Hepatocyte (in vitro differentiated cells): ENCODE results near the gene MAST3. TPM values are rescaled to one million over a fixed set of nuclear protein-coding genes. Genes with fewer than 3 reads are reported as not detected.
A peak's percentile ranks its signal among the peaks of the same experiment; 100 is the strongest.

Source experiments
- DNase-seq: peaks from one replicate; pipeline ENCODE4 v3.0.0-alpha.2; 2016; ENCODE audit warnings: low spot score
- H2AFZ ChIP-seq: fragments of 200-600 bp; sonication (generic); 2 replicates; pipeline ENCODE4 v1.6.0; 2016; ENCODE audit warnings: antibody characterized with exemption, mild to moderate bottlenecking
- H3K27ac ChIP-seq: fragments of 200-600 bp; sonication (generic); 2 replicates; pipeline ENCODE4 v1.5.1; 2016; ENCODE audit warnings: mild to moderate bottlenecking
- H3K27me3 ChIP-seq: fragments of 200-600 bp; sonication (generic); 2 replicates; pipeline ENCODE4 v1.6.1; 2016
- H3K36me3 ChIP-seq: fragments of 200-600 bp; sonication (generic); replicated peaks from 2 replicates; pipeline ENCODE4 v1.5.1; 2016; ENCODE audit warnings: low read depth; ENCODE audit not compliant: insufficient read depth
- H3K4me1 ChIP-seq: fragments of 200-600 bp; sonication (generic); 2 replicates; pipeline ENCODE4 v1.5.1; 2016; ENCODE audit warnings: mild to moderate bottlenecking, moderate library complexity; ENCODE audit not compliant: insufficient read depth
- H3K4me2 ChIP-seq: fragments of 200-600 bp; sonication (generic); 2 replicates; pipeline ENCODE4 v1.6.0; 2016
- H3K4me3 ChIP-seq: fragments of 200-600 bp; sonication (generic); 2 replicates; pipeline ENCODE4 v1.5.1; 2016; ENCODE audit warnings: mild to moderate bottlenecking
- H3K79me2 ChIP-seq: fragments of 200-600 bp; sonication (generic); 2 replicates; pipeline ENCODE4 v1.6.0; 2017; ENCODE audit warnings: mild to moderate bottlenecking
- H3K9me2 ChIP-seq: fragments of 200-600 bp; sonication (generic); replicated peaks from 2 replicates; pipeline ENCODE4 v1.6.0; 2017; ENCODE audit warnings: mild to moderate bottlenecking; ENCODE audit not compliant: insufficient read depth
- H3K9me3 ChIP-seq: fragments of 200-600 bp; sonication (generic); 2 replicates; pipeline ENCODE4 v1.5.1; 2016; ENCODE audit warnings: low read depth, mild to moderate bottlenecking
- H4K20me1 ChIP-seq: fragments of 200-600 bp; sonication (generic); 2 replicates; pipeline ENCODE4 v1.6.0; 2016; ENCODE audit warnings: mild to moderate bottlenecking; ENCODE audit not compliant: insufficient read depth, poor library complexity, severe bottlenecking
- CTCF ChIP-seq: fragments of 200-600 bp; sonication (generic); IDR thresholded peaks from 2 replicates; pipeline ENCODE4 v1.5.1; 2016; ENCODE audit warnings: antibody characterized with exemption, mild to moderate bottlenecking; ENCODE audit not compliant: poor library complexity
- EZH2 ChIP-seq: fragments of 200-600 bp; sonication (generic); IDR thresholded peaks from 2 replicates; pipeline ENCODE4 v1.6.1; 2016; ENCODE audit warnings: antibody characterized with exemption, mild to moderate bottlenecking, borderline replicate concordance
- EZH2phosphoT487 ChIP-seq: fragments of 200-600 bp; sonication (generic); IDR thresholded peaks from one replicate; pipeline ENCODE4 v1.6.1; 2018; ENCODE audit warnings: antibody characterized with exemption, mild to moderate bottlenecking, low read depth, moderate library complexity; ENCODE audit not compliant: unreplicated experiment, severe bottlenecking
- WGBS: methylation state at CpG from one replicate; pipeline ENCODE4 v1.1.6; 2016; ENCODE audit warnings: low lambda C conversion rate; ENCODE audit errors: missing lambda C conversion rate; 5-methylcytosine and 5-hydroxymethylcytosine counted together
- polyA plus RNA-seq: library from polyadenylated mRNA; unstranded; fragments of >200 nt; fragmentation: Nextera tagmentation; extraction: Ambion mirVana; gene quantifications from 2 replicates; pipeline ENCODE4 v1.2.1, GENCODE V29; 2016
- total RNA-seq: library from RNA; depleted of rRNA; stranded (reverse); fragments of >200 nt; gene quantifications from 2 replicates; pipeline ENCODE4 v1.2.3, GENCODE V29; 2014

MAST3 gene
- total and polyA plus RNA-seq, 2 experiments from 2014 or later, result 9.7 to 10.3 TPM

GRCh38 chr19:18108897-18109296, 11.3 kb downstream of the MAST3 start:
- no peak overlapping the region for H3K4me3 ChIP-seq

GRCh38 chr19:18109341-18109732, 11.8 kb downstream of the MAST3 start:
- Histone ChIP-seq H3K4me3 (peak overlapping the region; percentile 87), H2AFZ (peak overlapping the region; percentile 66), H3K36me3 (no peaks in the 10 kb centered on the region), H3K4me2 (peak overlapping the region; percentile 98), H3K9me3 (no peaks in the 10 kb centered on the region), H4K20me1 (no peaks in the 10 kb centered on the region), H3K79me2 (peaks cover 3% of the 10 kb centered on the region), H3K27ac (peak overlapping the region; percentile 96), H3K4me1 (peaks cover 16% of the 10 kb centered on the region), H3K9me2 (no peaks in the 10 kb centered on the region), H3K27me3 (no peaks in the 10 kb centered on the region)
- 55% methylated on average over 9 of the region's 12 CpGs for WGBS
- DNase-seq, result peak; percentile 58
- TF ChIP-seq EZH2 (no peak), EZH2phosphoT487 (no peak), CTCF (no peak)

More at GRCh38 chr19:18108897-18109296, 11.3 kb downstream of the MAST3 start:
- DNase-seq, result peak; percentile 57
- no peaks in the 10 kb centered on the region for H4K20me1 ChIP-seq
- peaks cover 3% of the 10 kb centered on the region for H3K79me2 ChIP-seq
- peak overlapping the region; percentile 98 for H3K4me2 ChIP-seq
- no peaks in the 10 kb centered on the region for H3K9me2 ChIP-seq
- TF ChIP-seq EZH2phosphoT487 (no peak), EZH2 (no peak), CTCF (no peak)
- no peaks in the 10 kb centered on the region for H3K9me3 ChIP-seq
- no peak overlapping the region for H2AFZ ChIP-seq
- WGBS, result 53% methylated on average over 2 of the region's 2 CpGs
- H3K27ac ChIP-seq, result peak overlapping the region; percentile 96
- H3K36me3 ChIP-seq, result no peaks in the 10 kb centered on the region
- no peaks in the 10 kb centered on the region for H3K27me3 ChIP-seq
- H3K4me1 ChIP-seq, result peaks cover 18% of the 10 kb centered on the region

GRCh38 chr19:18109733-18110608, 12.4 kb downstream of the MAST3 start:
- Histone ChIP-seq H3K4me3 (peak overlapping the region; percentile 87), H4K20me1 (no peaks in the 10 kb centered on the region), H3K4me1 (peaks cover 16% of the 10 kb centered on the region), H3K9me3 (no peaks in the 10 kb centered on the region), H3K27ac (peak overlapping the region; percentile 96), H3K4me2 (peak overlapping the region; percentile 98), H3K36me3 (no peaks in the 10 kb centered on the region), H3K79me2 (peaks cover 3% of the 10 kb centered on the region), H2AFZ (peak overlapping the region; percentile 66), H3K27me3 (no peaks in the 10 kb centered on the region), H3K9me2 (no peaks in the 10 kb centered on the region)
- 2% methylated on average over 51 of the region's 92 CpGs for WGBS
- TF ChIP-seq CTCF (no peak), EZH2 (no peak), EZH2phosphoT487 (no peak)
- DNase-seq, result peak; percentile 81
